HG03103 (cell line): Measurements from ENCODE around the gene TANGO2.

Experiments
- ATAC-seq: cut with Tn5 transposase; IDR thresholded peaks from one replicate; pipeline ENCODE4 v1.9.1; 2021; ENCODE audit warnings: low read depth; ENCODE audit not compliant: unreplicated experiment

Gene TANGO2

GRCh38 chr22:19994851-19995610, 25.9 kb upstream of the TANGO2 start:
- ATAC-seq, result no peak

- no peak for ATAC-seq
Measured at GRCh38 chr22:19995611-19996339, 25.1 kb upstream of the TANGO2 start.

GRCh38 chr22:19996694-19997384, 24.1 kb upstream of the TANGO2 start:
- ATAC-seq, result no peak

GRCh38 chr22:19997561-19998231, 23.2 kb upstream of the TANGO2 start:
- ATAC-seq, result no peak

- no peak for ATAC-seq
Measured at GRCh38 chr22:19998232-19998951, 22.5 kb upstream of the TANGO2 start.

GRCh38 chr22:19998991-19999820, 21.7 kb upstream of the TANGO2 start:
- ATAC-seq, result no peak

GRCh38 chr22:20000246-20001081, 20.4 kb upstream of the TANGO2 start:
- ATAC-seq, result no peak

GRCh38 chr22:20001082-20001638, 19.8 kb upstream of the TANGO2 start:
- ATAC-seq, result no peak

- ATAC-seq, result no peak
Measured at GRCh38 chr22:20002128-20002527, 18.8 kb upstream of the TANGO2 start.

- ATAC-seq, result no peak
Measured at GRCh38 chr22:20002636-20003035, 18.3 kb upstream of the TANGO2 start.

- no peak for ATAC-seq
Measured at GRCh38 chr22:20003304-20003703, 17.6 kb upstream of the TANGO2 start.

GRCh38 chr22:20004464-20004863, 16.4 kb upstream of the TANGO2 start:
- no peak for ATAC-seq

- no peak for ATAC-seq
Measured at GRCh38 chr22:20008221-20008995, 12.5 kb upstream of the TANGO2 start.

- no peak for ATAC-seq
Measured at GRCh38 chr22:20009018-20009491, 11.9 kb upstream of the TANGO2 start.

GRCh38 chr22:20009582-20010306, 11.2 kb upstream of the TANGO2 start:
- ATAC-seq, result no peak

- ATAC-seq, result no peak
Measured at GRCh38 chr22:20010307-20011122, 10.4 kb upstream of the TANGO2 start.
